Trophoblast cell (in vitro differentiated cells and primary cell): ENCODE measurements around the gene ZNF28.
"Not testable (repeated sequence)": the region's sequence is repeated elsewhere in the genome, so short reads cannot be mapped to it uniquely, and the experiment has no call there.

Experiments
- DNase-seq, 2 donors: peaks; one replicate each; pipeline ENCODE4 v3.0.0-alpha.2; 2016
- H2AFZ ChIP-seq: 2 replicates; pipeline ENCODE4 v1.6.1; 2013; ENCODE audit warnings: low read length, moderate library complexity, mild to moderate bottlenecking; ENCODE audit not compliant: insufficient read depth, poor library complexity
- H2AK5ac ChIP-seq: 2 replicates; pipeline ENCODE4 v1.6.1; 2013; ENCODE audit warnings: mild to moderate bottlenecking, low read length
- H2BK120ac ChIP-seq: 2 replicates; pipeline ENCODE4 v1.6.1; 2013; ENCODE audit warnings: low read length, mild to moderate bottlenecking, moderate library complexity; ENCODE audit not compliant: insufficient read depth, poor library complexity
- H2BK12ac ChIP-seq: 2 replicates; pipeline ENCODE4 v1.6.1; 2013; ENCODE audit warnings: mild to moderate bottlenecking, low read length, moderate library complexity
- H2BK5ac ChIP-seq: 2 replicates; pipeline ENCODE4 v1.6.1; 2013; ENCODE audit warnings: low read length, low read depth, moderate library complexity, mild to moderate bottlenecking; ENCODE audit not compliant: poor library complexity
- H3K14ac ChIP-seq: 2 replicates; pipeline ENCODE4 v1.6.1; 2013; ENCODE audit warnings: mild to moderate bottlenecking, low read length
- H3K18ac ChIP-seq: 2 replicates; pipeline ENCODE4 v1.6.1; 2013; ENCODE audit warnings: mild to moderate bottlenecking, low read length
- H3K23ac ChIP-seq: 2 replicates; pipeline ENCODE4 v1.6.1; 2013; ENCODE audit warnings: low read length
- H3K27ac ChIP-seq: 2 replicates; pipeline ENCODE4 v1.5.1; 2013; ENCODE audit warnings: low read depth, mild to moderate bottlenecking, inconsistent platforms, low read length, moderate library complexity
- H3K27me3 ChIP-seq: 2 replicates; pipeline ENCODE4 v1.6.1; 2013; ENCODE audit warnings: inconsistent platforms, mild to moderate bottlenecking, low read length, moderate library complexity; ENCODE audit not compliant: insufficient read depth
- H3K36me3 ChIP-seq, 2 experiments: 1 replicate in 1 of 2; 2 replicates in 1 of 2; pipeline ENCODE4 v1.6.1; 2013; ENCODE audit warnings: low read length in 2 of 2, mild to moderate bottlenecking in 2 of 2, moderate library complexity in 1 of 2; ENCODE audit not compliant: insufficient read depth in 2 of 2, control insufficient read depth in 1 of 2
- H3K4ac ChIP-seq: 2 replicates; pipeline ENCODE4 v1.6.1; 2013; ENCODE audit warnings: low read depth, mild to moderate bottlenecking, low read length, moderate library complexity
- H3K4me1 ChIP-seq, 2 experiments: 1 replicate in 1 of 2; 2 replicates in 1 of 2; pipeline ENCODE4 v1.6.1; 2013; ENCODE audit warnings: low read length in 2 of 2, mild to moderate bottlenecking in 2 of 2, moderate library complexity in 1 of 2; ENCODE audit not compliant: insufficient read depth in 2 of 2, control insufficient read depth in 1 of 2
- H3K4me2 ChIP-seq: 2 replicates; pipeline ENCODE4 v1.6.1; 2013; ENCODE audit warnings: inconsistent platforms, mild to moderate bottlenecking, low read length, moderate library complexity
- H3K4me3 ChIP-seq: 2 replicates; pipeline ENCODE4 v1.5.1; 2013; ENCODE audit warnings: mild to moderate bottlenecking, low read depth, low read length, inconsistent platforms
- H3K79me1 ChIP-seq: one replicate; pipeline ENCODE4 v1.6.1; 2013; ENCODE audit warnings: low read length
- H3K79me2 ChIP-seq: 2 replicates; pipeline ENCODE4 v1.6.1; 2013; ENCODE audit warnings: low read length, mild to moderate bottlenecking; ENCODE audit not compliant: control insufficient read depth, insufficient read depth, poor library complexity
- H3K9ac ChIP-seq: 2 replicates; pipeline ENCODE4 v1.6.1; 2013; ENCODE audit warnings: mild to moderate bottlenecking, low read length
- H3K9me3 ChIP-seq: 2 replicates; pipeline ENCODE4 v1.6.1; 2013; ENCODE audit warnings: low read depth, mild to moderate bottlenecking, control low read depth, inconsistent platforms, low read length; ENCODE audit not compliant: insufficient read depth
- H4K12ac ChIP-seq: 2 replicates; pipeline ENCODE4 v1.6.1; 2013; ENCODE audit warnings: low read depth, mild to moderate bottlenecking, low read length, moderate library complexity
- H4K8ac ChIP-seq: 2 replicates; pipeline ENCODE4 v1.6.1; 2013; ENCODE audit warnings: low read depth, mild to moderate bottlenecking, low read length, moderate library complexity
- H4K91ac ChIP-seq: one replicate; pipeline ENCODE4 v1.6.1; 2013; ENCODE audit warnings: low read depth, mild to moderate bottlenecking, low read length, moderate library complexity
- WGBS: extraction: QIAGEN DNeasy Blood & Tissue Kit; methylation state at CpG from one replicate; pipeline ENCODE4 v1.1.7; 2013; ENCODE audit warnings: missing lambda C conversion rate; ENCODE audit not compliant: insufficient read length, insufficient coverage; ENCODE audit errors: extremely low coverage; 5-methylcytosine and 5-hydroxymethylcytosine counted together

The ZNF28 gene

GRCh38 chr19:52847352-52847751, 25.9 kb upstream of the ZNF28 start:
- H3K4me3 ChIP-seq, H2BK120ac ChIP-seq, H3K18ac ChIP-seq, H4K12ac ChIP-seq, H3K4me1 ChIP-seq, H3K4ac ChIP-seq, H4K8ac ChIP-seq, H4K91ac ChIP-seq, H2AK5ac ChIP-seq, H2BK5ac ChIP-seq, H3K79me1 ChIP-seq, H3K23ac ChIP-seq, H3K27me3 ChIP-seq, H3K9ac ChIP-seq, H3K27ac ChIP-seq, H2AFZ ChIP-seq, H3K4me2 ChIP-seq, H2BK12ac ChIP-seq, H3K14ac ChIP-seq, H3K9me3 ChIP-seq, H3K79me2 ChIP-seq, DNase-seq: not testable (repeated sequence)
- no CpG with 5 or more reads among the region's 5 CpGs for WGBS
- peaks cover 51 to 67% of the 10 kb centered on the region in 2 experiments for H3K36me3 ChIP-seq

- not testable (repeated sequence) for H3K4ac ChIP-seq, H2BK120ac ChIP-seq, H2BK5ac ChIP-seq, H3K79me1 ChIP-seq, H3K27ac ChIP-seq, H3K14ac ChIP-seq, H4K12ac ChIP-seq, H2AFZ ChIP-seq, H2BK12ac ChIP-seq, H3K9ac ChIP-seq, H2AK5ac ChIP-seq, DNase-seq, H4K91ac ChIP-seq, H3K27me3 ChIP-seq, H3K79me2 ChIP-seq, H4K8ac ChIP-seq, H3K4me2 ChIP-seq, H3K4me3 ChIP-seq, H3K18ac ChIP-seq, H3K4me1 ChIP-seq, H3K23ac ChIP-seq
- WGBS = no CpG with 5 or more reads among the region's 10 CpGs
- H3K36me3 ChIP-seq = peaks cover 35 to 60% of the 10 kb centered on the region in 2 experiments
- H3K9me3 ChIP-seq = peaks cover 15% of the 10 kb centered on the region
Observed at GRCh38 chr19:52840825-52841465, 19.5 kb upstream of the ZNF28 start.

GRCh38 chr19:52834289-52834688, 12.9 kb upstream of the ZNF28 start:
- not testable (repeated sequence) for H3K4me1 ChIP-seq, H2BK12ac ChIP-seq, H3K4me2 ChIP-seq, H3K18ac ChIP-seq, H3K36me3 ChIP-seq, H3K27ac ChIP-seq, H3K9me3 ChIP-seq, H3K9ac ChIP-seq, H3K27me3 ChIP-seq, H4K8ac ChIP-seq, H3K14ac ChIP-seq, DNase-seq, H2BK120ac ChIP-seq, H2BK5ac ChIP-seq, H4K91ac ChIP-seq, H2AFZ ChIP-seq, H4K12ac ChIP-seq, H3K79me2 ChIP-seq, H3K4ac ChIP-seq, H2AK5ac ChIP-seq, H3K79me1 ChIP-seq, H3K23ac ChIP-seq, H3K4me3 ChIP-seq
- no CpG with 5 or more reads among the region's 1 CpG for WGBS

- H3K36me3 ChIP-seq, H4K12ac ChIP-seq, H3K27me3 ChIP-seq, H4K8ac ChIP-seq, H4K91ac ChIP-seq, H3K18ac ChIP-seq, H2AFZ ChIP-seq, H3K14ac ChIP-seq, H2BK120ac ChIP-seq, H3K4me1 ChIP-seq, H3K4me2 ChIP-seq, DNase-seq, H3K79me2 ChIP-seq, H3K9ac ChIP-seq, H3K27ac ChIP-seq, H3K4ac ChIP-seq, H2AK5ac ChIP-seq, H3K4me3 ChIP-seq, H2BK5ac ChIP-seq, H3K9me3 ChIP-seq, H3K23ac ChIP-seq, H3K79me1 ChIP-seq, H2BK12ac ChIP-seq: not testable (repeated sequence)
- no CpG with 5 or more reads among the region's 5 CpGs for WGBS
Observed at GRCh38 chr19:52833541-52833940, 12.1 kb upstream of the ZNF28 start.
